HepG2 (cell line): Measurements from ENCODE around the gene SMAD3.

ENCODE experiments used
- CAMTA2 ChIP-seq: sonication (generic); formaldehyde crosslinking; IDR thresholded peaks from 2 replicates; pipeline ENCODE4 v1.4.0; 2020; ENCODE audit warnings: mild to moderate bottlenecking, missing genetic modification reagents, borderline replicate concordance
- CEBPB ChIP-seq: IDR thresholded peaks from 2 replicates; pipeline ENCODE4 v1.6.1; 2011; ENCODE audit warnings: low read depth, low read length, improper control_type of control experiment, borderline replicate concordance
- CTCF ChIP-seq: sonication (generic); formaldehyde crosslinking; IDR thresholded peaks from 2 replicates; pipeline ENCODE4 v1.5.0; 2020; ENCODE audit warnings: mild to moderate bottlenecking, missing genetic modification reagents, moderate library complexity
- EP300 ChIP-seq, 3 experiments: sonication (generic) in 1 of 3; formaldehyde crosslinking in 1 of 3; IDR thresholded peaks; 2 replicates each; pipeline versions ENCODE4 v1.5.1 to v1.6.1; 2011 to 2020; ENCODE audit warnings: low read depth in 2 of 3, low read length in 2 of 3, borderline replicate concordance in 1 of 3, improper control_type of control experiment in 1 of 3, mild to moderate bottlenecking in 1 of 3, missing genetic modification reagents in 1 of 3, moderate library complexity in 1 of 3
- MAX ChIP-seq: IDR thresholded peaks from 2 replicates; pipeline ENCODE4 v1.6.1; 2012; ENCODE audit warnings: inconsistent platforms
- RERE ChIP-seq: IDR thresholded peaks from 2 replicates; pipeline ENCODE4 v1.6.1; 2016; ENCODE audit warnings: low read depth, missing genetic modification reagents, missing compliant biosample characterization
- TBP ChIP-seq: sonication (generic); formaldehyde crosslinking; IDR thresholded peaks from 2 replicates; pipeline ENCODE4 v1.5.0; 2020; ENCODE audit warnings: missing genetic modification reagents
- ZBTB40 ChIP-seq, 2 experiments: fragments of 450-650 bp in 1 of 2; sonication (generic) in 1 of 2; formaldehyde crosslinking in 1 of 2; IDR thresholded peaks; 2 replicates each; pipeline versions ENCODE4 v1.6.1 to v1.8.0; 2016 to 2022; ENCODE audit warnings: antibody characterized with exemption in 1 of 2, mild to moderate bottlenecking in 1 of 2, missing genetic modification reagents in 1 of 2
- ZNF569 ChIP-seq: sonication (generic); formaldehyde crosslinking; IDR thresholded peaks from 2 replicates; pipeline ENCODE4 v1.5.0; 2020; ENCODE audit warnings: mild to moderate bottlenecking, missing genetic modification reagents, moderate library complexity, borderline replicate concordance
- ZNF7 ChIP-seq: IDR thresholded peaks from 2 replicates; pipeline ENCODE4 v1.6.1; 2016; ENCODE audit warnings: missing biosample characterization, missing genetic modification reagents
- ZNF747 ChIP-seq: sonication (generic); formaldehyde crosslinking; IDR thresholded peaks from 2 replicates; pipeline ENCODE4 v1.8.1; 2023; ENCODE audit warnings: missing genetic modification reagents, mild to moderate bottlenecking, borderline replicate concordance
- TF ChIP-seq, protein P1 (sequence below), 2 experiments: sonication (generic) in 1 of 2; formaldehyde crosslinking in 1 of 2; IDR thresholded peaks; 2 replicates each; pipeline versions ENCODE4 v1.5.1 to v1.6.1; 2011 to 2020; ENCODE audit warnings: borderline replicate concordance in 1 of 2, low read depth in 1 of 2, low read length in 1 of 2, mild to moderate bottlenecking in 1 of 2, missing genetic modification reagents in 1 of 2, moderate library complexity in 1 of 2
- TF ChIP-seq, protein P2 (sequence below): IDR thresholded peaks from 2 replicates; pipeline ENCODE4 v1.6.1; 2016; ENCODE audit warnings: low read depth, control low read depth

- TF ChIP-seq ZBTB40 (IDR thresholded peaks at IDR 0.05) = no peak
- no peak for TF ChIP-seq ZBTB40 (CRISPR knock-in tag; IDR thresholded peaks at IDR 0.05)
- no peak for TF ChIP-seq CEBPB
- no peak for TF ChIP-seq EP300 (IDR thresholded peaks at IDR 0.05; ENCODE audit: low read depth in 2 of 2, low read length in 2 of 2)
- no peak for TF ChIP-seq EP300 (CRISPR knock-in tag; IDR thresholded peaks at IDR 0.05; ENCODE audit: borderline replicate concordance)
- TF ChIP-seq CAMTA2 (CRISPR knock-in tag) = no peak
- TF ChIP-seq ZNF7 (CRISPR knock-in tag) = no peak
- no peak for TF ChIP-seq ZNF569 (CRISPR knock-in tag)
- TF ChIP-seq, protein P1, sequence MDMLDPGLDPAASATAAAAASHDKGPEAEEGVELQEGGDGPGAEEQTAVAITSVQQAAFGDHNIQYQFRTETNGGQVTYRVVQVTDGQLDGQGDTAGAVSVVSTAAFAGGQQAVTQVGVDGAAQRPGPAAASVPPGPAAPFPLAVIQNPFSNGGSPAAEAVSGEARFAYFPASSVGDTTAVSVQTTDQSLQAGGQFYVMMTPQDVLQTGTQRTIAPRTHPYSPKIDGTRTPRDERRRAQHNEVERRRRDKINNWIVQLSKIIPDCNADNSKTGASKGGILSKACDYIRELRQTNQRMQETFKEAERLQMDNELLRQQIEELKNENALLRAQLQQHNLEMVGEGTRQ (IDR thresholded peaks at IDR 0.05; ENCODE audit: low read depth, low read length) = no peak
- TF ChIP-seq, protein P1 (CRISPR knock-in tag; IDR thresholded peaks at IDR 0.05; ENCODE audit: borderline replicate concordance) = no peak
- TF ChIP-seq CTCF = no peak
- no peak for TF ChIP-seq RERE (CRISPR knock-in tag)
- no peak for TF ChIP-seq ZNF747
- no peak for TF ChIP-seq MAX
- TF ChIP-seq, protein P2, sequence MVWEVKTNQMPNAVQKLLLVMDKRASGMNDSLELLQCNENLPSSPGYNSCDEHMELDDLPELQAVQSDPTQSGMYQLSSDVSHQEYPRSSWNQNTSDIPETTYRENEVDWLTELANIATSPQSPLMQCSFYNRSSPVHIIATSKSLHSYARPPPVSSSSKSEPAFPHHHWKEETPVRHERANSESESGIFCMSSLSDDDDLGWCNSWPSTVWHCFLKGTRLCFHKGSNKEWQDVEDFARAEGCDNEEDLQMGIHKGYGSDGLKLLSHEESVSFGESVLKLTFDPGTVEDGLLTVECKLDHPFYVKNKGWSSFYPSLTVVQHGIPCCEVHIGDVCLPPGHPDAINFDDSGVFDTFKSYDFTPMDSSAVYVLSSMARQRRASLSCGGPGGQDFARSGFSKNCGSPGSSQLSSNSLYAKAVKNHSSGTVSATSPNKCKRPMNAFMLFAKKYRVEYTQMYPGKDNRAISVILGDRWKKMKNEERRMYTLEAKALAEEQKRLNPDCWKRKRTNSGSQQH (CRISPR knock-in tag) = no peak
- no peak for TF ChIP-seq TBP (CRISPR knock-in tag)
Observed at GRCh38 chr15:67163180-67163579, 97.8 kb downstream of the SMAD3 start.
